Nephron (organoid): ENCODE results near the gene GLB1L3.

Source experiments
- H3K27ac Mint-ChIP-seq, 3 experiments: 2 replicates each; pipeline ENCODE4 v1.8.0; 2020; ENCODE audit warnings: mixed read lengths in 3 of 3, mild to moderate bottlenecking in 2 of 3, moderate library complexity in 1 of 3
- H3K27me3 Mint-ChIP-seq: 2 replicates; pipeline ENCODE4 v1.8.0; 2021; ENCODE audit warnings: low read depth, mild to moderate bottlenecking, moderate library complexity, mixed read lengths
- H3K36me3 Mint-ChIP-seq: 2 replicates; pipeline ENCODE4 v1.8.0; 2020; ENCODE audit warnings: low read depth, mixed read lengths
- H3K4me1 Mint-ChIP-seq: 2 replicates; pipeline ENCODE4 v1.8.0; 2020; ENCODE audit warnings: mixed read lengths
- H3K4me3 Mint-ChIP-seq, 3 experiments: 2 replicates each; pipeline ENCODE4 v1.8.0; 2020; ENCODE audit warnings: mild to moderate bottlenecking in 3 of 3, mixed read lengths in 3 of 3, moderate library complexity in 2 of 3
- H3K9me3 Mint-ChIP-seq: 2 replicates; pipeline ENCODE4 v1.8.0; 2020; ENCODE audit warnings: mixed read lengths
- TF ChIP-seq, protein P1 (sequence below), 3 experiments: fragments of 200-600 bp; sonication (generic); IDR thresholded peaks; one replicate each; pipeline ENCODE4 v1.5.0; 2021; ENCODE audit warnings: antibody characterized with exemption in 3 of 3; ENCODE audit not compliant: unreplicated experiment in 3 of 3

The GLB1L3 gene

DNA sequence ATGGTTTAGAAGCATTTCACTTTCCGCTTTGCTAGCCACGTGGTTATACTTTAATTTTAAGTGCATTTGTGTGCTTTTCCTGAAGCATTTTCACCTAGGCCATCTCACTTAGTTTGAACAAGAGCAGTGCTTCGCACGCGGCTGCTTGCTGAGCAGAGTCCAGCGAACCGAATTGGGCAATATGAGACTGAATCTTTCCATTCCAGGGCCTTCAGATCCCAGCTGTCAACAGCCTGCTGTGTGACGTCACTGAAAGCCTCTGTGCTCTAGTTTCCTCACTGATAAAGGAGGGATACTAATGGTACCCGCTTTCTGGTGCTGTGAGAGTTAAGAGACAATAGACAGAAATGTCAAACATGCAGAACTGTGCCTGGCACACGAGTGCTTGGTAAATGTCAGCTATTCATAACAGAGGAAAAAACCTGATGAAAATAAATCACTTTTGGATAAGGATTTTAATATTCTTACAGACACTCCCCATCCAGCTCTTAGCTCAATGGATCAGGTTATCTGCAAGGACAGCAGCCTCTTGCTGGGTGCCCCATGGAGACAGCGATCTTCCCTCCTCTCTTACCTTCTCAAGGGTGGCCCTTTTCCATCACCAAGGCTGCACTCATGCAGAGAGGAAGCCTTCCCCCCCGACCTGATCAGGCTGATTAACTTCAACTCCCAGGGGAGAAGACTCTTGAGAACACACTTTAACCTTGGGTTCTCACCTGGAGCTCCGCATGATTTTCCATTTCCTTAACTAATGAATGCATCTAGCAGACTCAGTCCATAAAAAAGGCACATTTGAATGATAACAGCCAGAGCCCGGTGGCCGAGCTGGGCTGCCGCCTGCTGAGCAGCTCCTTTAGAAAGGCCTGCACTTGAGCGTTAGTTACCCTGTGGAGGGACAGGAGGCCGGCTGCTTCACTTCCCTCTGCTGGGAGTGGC, 3.5 kb upstream of the GLB1L3 start:
- H3K4me3 Mint-ChIP-seq: peak overlapping the region in 2 of 3 experiments; percentile 7 to 15
- H3K9me3 Mint-ChIP-seq: peaks cover 3% of the 10 kb centered on the region
- peaks cover 19% of the 10 kb centered on the region for H3K4me1 Mint-ChIP-seq
- no peak overlapping the region for H3K27ac Mint-ChIP-seq
- H3K27me3 Mint-ChIP-seq: peaks cover 83% of the 10 kb centered on the region
- TF ChIP-seq, protein P1, sequence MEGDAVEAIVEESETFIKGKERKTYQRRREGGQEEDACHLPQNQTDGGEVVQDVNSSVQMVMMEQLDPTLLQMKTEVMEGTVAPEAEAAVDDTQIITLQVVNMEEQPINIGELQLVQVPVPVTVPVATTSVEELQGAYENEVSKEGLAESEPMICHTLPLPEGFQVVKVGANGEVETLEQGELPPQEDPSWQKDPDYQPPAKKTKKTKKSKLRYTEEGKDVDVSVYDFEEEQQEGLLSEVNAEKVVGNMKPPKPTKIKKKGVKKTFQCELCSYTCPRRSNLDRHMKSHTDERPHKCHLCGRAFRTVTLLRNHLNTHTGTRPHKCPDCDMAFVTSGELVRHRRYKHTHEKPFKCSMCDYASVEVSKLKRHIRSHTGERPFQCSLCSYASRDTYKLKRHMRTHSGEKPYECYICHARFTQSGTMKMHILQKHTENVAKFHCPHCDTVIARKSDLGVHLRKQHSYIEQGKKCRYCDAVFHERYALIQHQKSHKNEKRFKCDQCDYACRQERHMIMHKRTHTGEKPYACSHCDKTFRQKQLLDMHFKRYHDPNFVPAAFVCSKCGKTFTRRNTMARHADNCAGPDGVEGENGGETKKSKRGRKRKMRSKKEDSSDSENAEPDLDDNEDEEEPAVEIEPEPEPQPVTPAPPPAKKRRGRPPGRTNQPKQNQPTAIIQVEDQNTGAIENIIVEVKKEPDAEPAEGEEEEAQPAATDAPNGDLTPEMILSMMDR (IDR thresholded peaks at IDR 0.05; ENCODE audit: unreplicated experiment in 3 of 3): no peak
- H3K36me3 Mint-ChIP-seq: no peaks in the 10 kb centered on the region

DNA sequence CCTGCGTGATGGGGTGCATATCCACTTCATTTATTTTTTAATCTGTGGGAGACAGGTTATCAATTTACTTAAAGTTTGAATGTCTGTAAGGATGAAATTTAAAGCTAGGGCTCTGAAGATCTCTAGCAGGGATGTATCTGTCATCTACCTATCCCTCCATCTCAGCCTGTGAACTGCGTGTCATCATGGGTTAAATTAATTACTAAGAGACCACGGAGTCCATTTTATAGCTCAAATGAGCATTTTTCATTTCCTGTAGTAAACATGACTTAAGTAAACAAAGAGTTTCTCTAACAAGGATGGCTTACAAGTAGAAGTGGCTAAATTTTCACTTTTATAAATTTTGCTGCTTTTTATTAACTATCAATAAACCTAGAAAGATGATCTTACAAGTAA, 2.9 kb upstream of the GLB1L3 start:
- Mint-ChIP-seq H3K27me3 (peaks cover 85% of the 10 kb centered on the region), H3K4me3 (peak overlapping the region in 2 of 3 experiments; percentile 4 to 7), H3K27ac (no peak overlapping the region), H3K9me3 (peaks cover 3% of the 10 kb centered on the region), H3K36me3 (no peaks in the 10 kb centered on the region), H3K4me1 (peaks cover 19% of the 10 kb centered on the region)
- TF ChIP-seq, protein P1 (IDR thresholded peaks at IDR 0.05; ENCODE audit: unreplicated experiment in 3 of 3): no peak

DNA sequence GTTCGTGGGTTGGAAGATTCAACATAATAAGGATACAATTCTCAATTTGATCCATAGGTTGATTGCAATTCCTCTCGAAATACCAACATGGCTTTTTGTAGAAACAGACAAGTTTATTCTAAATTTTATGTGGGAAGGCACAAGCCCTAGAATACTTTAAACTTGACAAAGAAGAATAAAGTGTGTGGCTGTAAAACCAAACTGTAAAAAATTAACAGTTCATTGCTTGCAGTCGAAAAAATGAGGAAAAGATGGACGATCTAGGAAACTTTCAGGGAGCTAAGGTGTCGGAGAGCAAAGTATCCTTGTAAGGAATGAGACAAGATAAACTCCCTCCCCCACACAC, 1.0 kb upstream of the GLB1L3 start:
- Mint-ChIP-seq H3K27ac (no peak overlapping the region), H3K4me3 (peak overlapping the region; percentile 67 to 84 (median 78)), H3K9me3 (peaks cover 3% of the 10 kb centered on the region), H3K4me1 (peaks cover 19% of the 10 kb centered on the region), H3K36me3 (no peaks in the 10 kb centered on the region), H3K27me3 (peaks cover 95% of the 10 kb centered on the region)
- TF ChIP-seq, protein P1 (IDR thresholded peaks at IDR 0.05; ENCODE audit: unreplicated experiment in 3 of 3): no peak

DNA sequence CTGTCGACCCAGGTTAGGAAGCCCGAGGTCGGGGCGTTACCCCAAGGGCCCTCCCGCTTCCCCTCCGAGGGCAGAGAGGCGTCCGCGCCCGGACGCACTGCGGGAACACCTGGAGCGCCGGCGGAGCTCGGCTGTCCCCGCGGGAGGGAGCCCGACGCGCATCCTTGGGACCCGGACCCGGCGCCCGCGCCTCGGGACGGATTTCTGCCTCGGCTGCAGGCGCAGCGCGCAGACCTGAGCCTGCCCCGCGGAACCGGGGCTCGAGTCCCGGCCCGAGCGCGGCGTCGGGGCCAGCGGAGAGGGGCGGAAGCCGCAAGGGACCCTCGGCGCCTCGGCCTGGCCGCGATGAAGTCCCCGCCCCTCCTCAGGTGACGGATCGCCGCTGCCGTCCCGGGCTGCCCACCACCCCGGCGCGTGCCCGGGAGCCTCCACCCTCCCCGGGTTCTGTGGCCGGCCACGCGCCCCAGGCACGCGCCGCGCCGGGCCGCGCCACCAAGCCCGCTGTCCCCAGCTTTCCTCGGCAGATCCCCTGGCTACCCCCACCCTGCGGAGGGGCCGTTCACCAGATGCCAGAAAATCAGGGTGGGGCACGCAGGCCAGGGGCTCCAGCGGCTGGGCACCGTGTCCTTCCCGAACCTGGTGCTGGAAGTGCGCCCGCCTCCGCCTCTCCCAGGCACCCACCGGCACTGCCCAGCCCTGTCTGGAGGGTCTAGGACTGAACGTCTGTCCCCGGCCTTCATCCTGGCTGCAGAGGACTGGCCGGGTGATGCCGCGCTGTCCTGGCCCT, 410 bp downstream of the GLB1L3 start:
- TF ChIP-seq, protein P1 (IDR thresholded peaks at IDR 0.05; ENCODE audit: unreplicated experiment in 3 of 3): no peak
- Mint-ChIP-seq H3K36me3 (no peaks in the 10 kb centered on the region), H3K4me1 (peaks cover 19% of the 10 kb centered on the region), H3K9me3 (peaks cover 3% of the 10 kb centered on the region), H3K4me3 (peak overlapping the region; percentile 78 to 85 (median 78)), H3K27ac (no peak overlapping the region), H3K27me3 (peaks cover 89% of the 10 kb centered on the region)

DNA sequence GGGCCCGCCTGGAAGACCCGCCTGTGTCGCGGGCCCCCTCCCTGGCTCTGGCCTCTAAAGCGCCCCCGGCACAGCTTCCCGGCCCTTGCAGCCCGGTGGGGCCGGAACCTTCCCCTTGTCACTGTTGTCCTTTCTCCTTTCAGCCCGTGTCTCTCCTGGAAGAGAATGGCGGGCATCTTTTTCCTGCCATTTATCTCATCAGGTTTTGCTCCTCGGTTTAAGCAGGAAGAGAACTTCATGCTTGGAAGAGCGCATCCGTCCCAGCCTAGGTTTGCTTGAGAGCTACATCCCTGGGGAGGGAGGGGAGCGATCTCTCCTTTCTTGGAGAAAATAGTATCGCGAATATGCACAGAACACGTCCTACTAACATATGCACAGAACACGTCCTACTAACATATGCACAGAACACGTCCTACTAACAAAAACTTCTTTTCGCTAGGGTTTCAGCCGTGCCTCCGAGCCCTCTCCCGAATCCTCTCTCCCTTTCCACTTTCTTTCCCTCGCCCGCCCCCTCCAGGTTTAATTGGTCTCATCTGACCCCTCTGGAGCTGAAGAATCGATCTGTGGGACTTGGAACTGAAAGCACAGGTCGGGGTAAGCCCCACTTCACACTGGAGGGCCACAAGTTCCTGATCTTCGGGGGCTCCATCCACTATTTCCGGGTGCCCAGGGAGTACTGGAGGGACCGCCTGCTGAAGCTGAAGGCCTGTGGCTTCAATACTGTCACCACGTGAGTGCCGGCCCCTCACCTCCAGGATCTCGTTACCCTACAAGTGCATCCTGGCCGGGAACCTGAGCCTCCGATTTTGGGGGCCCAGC, 1.2 kb downstream of the GLB1L3 start:
- H3K4me3 Mint-ChIP-seq: peak overlapping the region; percentile 78 to 86 (median 85)
- TF ChIP-seq, protein P1 (IDR thresholded peaks at IDR 0.05; ENCODE audit: unreplicated experiment in 3 of 3): no peak
- no peak overlapping the region for H3K27ac Mint-ChIP-seq
- peaks cover 17% of the 10 kb centered on the region for H3K4me1 Mint-ChIP-seq
- H3K36me3 Mint-ChIP-seq: no peaks in the 10 kb centered on the region
- H3K9me3 Mint-ChIP-seq: peaks cover 3% of the 10 kb centered on the region
- peaks cover 82% of the 10 kb centered on the region for H3K27me3 Mint-ChIP-seq
